Measurements from ENCODE around the gene C3orf18. TPM values are rescaled to one million over a fixed set of nuclear protein-coding genes. Genes with fewer than 3 reads are reported as not detected.

Gene C3orf18
- polyA plus RNA-seq, 1 of the 3 experiments (the other 2 are of a cell fraction) = 19.7 TPM

DNA sequence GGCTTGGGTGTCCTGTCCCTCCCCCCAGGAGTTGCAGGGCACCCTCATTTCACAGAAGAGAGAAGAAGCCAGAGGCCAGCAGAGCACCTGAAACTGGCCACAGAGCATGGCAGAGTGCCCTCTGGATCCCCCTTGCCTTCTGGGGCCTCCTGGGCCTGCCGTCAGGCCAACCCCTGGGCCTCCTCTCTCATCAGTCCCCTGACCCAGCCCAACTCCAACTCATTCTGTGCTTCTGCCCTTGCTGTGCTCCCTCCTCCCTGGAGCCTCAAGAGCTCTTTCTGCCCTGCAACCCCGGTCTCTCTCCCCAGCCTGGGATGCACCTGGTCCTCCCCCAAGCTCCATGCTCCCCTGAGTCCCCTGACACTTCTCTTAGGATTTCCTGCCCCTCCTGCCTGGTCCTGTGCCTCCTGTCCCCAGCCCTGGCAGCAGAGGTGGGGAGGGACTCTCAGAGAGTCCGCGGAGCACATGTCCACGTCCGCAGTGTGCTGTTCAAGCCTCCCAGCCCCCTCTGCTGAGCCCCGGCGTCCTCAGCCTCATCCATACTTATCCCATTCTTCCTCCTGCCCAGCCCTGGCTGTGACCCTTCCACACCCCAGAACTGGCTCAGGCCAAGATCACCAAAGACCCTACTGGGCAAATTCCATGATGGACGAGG is 33.6 kb downstream of the C3orf18 start:
- Histone ChIP-seq H3K4me3 (ENCODE audit: low read depth in 2 of 2, low read length in 1 of 2) (no peak overlapping the region), H3K79me2 (ENCODE audit: insufficient read depth) (no peaks in the 10 kb centered on the region), H4K20me1 (ENCODE audit: insufficient read depth) (no peaks in the 10 kb centered on the region), H3K9me2 (no peaks in the 10 kb centered on the region), H3F3A (replicated peaks; ENCODE audit: insufficient read depth) (no peaks in the 10 kb centered on the region), H3K36me3 (replicated peaks in 1 of 2; ENCODE audit: control insufficient read depth in 1 of 2, insufficient read depth in 2 of 2, low read length in 1 of 2) (no peaks in the 10 kb centered on the region), H3K9me3 (no peaks in the 10 kb centered on the region), H3K9ac (no peak overlapping the region), H3K27ac (ENCODE audit: low read depth in 2 of 2, low read length in 1 of 2) (no peak overlapping the region), H3K4me1 (ENCODE audit: control insufficient read depth in 1 of 2, insufficient read depth in 2 of 2, low read depth in 1 of 2, low read length in 1 of 2) (peaks cover 0 to 14% of the 10 kb centered on the region in 2 experiments; a peak in 1 of 4 replicates), H3K27me3 (ENCODE audit: insufficient read depth) (peaks cover 14% of the 10 kb centered on the region), H3K4me2 (no peak overlapping the region), H2AFZ (ENCODE audit: low read depth) (no peak overlapping the region)
- POLR2A ChIA-PET = no interaction called here
- CTCF ChIA-PET = interaction anchor here (0.7 to 22.6 kb wide), 5 partner anchors 9 to 101 kb away, joined by 3 to 499 read pairs (median 6); no protein-coding TSS in a partner anchor
- WGBS (ENCODE audit: low lambda C conversion rate) = 56% methylated on average over 9 of the region's 9 CpGs
- TF ChIP-seq FOXJ3 (CRISPR knock-in tag; IDR thresholded peaks at IDR 0.05) = no peak
- TF ChIP-seq, protein P1, sequence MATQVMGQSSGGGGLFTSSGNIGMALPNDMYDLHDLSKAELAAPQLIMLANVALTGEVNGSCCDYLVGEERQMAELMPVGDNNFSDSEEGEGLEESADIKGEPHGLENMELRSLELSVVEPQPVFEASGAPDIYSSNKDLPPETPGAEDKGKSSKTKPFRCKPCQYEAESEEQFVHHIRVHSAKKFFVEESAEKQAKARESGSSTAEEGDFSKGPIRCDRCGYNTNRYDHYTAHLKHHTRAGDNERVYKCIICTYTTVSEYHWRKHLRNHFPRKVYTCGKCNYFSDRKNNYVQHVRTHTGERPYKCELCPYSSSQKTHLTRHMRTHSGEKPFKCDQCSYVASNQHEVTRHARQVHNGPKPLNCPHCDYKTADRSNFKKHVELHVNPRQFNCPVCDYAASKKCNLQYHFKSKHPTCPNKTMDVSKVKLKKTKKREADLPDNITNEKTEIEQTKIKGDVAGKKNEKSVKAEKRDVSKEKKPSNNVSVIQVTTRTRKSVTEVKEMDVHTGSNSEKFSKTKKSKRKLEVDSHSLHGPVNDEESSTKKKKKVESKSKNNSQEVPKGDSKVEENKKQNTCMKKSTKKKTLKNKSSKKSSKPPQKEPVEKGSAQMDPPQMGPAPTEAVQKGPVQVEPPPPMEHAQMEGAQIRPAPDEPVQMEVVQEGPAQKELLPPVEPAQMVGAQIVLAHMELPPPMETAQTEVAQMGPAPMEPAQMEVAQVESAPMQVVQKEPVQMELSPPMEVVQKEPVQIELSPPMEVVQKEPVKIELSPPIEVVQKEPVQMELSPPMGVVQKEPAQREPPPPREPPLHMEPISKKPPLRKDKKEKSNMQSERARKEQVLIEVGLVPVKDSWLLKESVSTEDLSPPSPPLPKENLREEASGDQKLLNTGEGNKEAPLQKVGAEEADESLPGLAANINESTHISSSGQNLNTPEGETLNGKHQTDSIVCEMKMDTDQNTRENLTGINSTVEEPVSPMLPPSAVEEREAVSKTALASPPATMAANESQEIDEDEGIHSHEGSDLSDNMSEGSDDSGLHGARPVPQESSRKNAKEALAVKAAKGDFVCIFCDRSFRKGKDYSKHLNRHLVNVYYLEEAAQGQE (IDR thresholded peaks at IDR 0.05; ENCODE audit: low read depth, low read length) = no peak
- no peak for TF ChIP-seq RAD21 (IDR thresholded peaks at IDR 0.05; ENCODE audit: low read length)
- no peak for TF ChIP-seq GATA2 (CRISPR knock-in tag; IDR thresholded peaks at IDR 0.05)
- TF ChIP-seq, protein P2, sequence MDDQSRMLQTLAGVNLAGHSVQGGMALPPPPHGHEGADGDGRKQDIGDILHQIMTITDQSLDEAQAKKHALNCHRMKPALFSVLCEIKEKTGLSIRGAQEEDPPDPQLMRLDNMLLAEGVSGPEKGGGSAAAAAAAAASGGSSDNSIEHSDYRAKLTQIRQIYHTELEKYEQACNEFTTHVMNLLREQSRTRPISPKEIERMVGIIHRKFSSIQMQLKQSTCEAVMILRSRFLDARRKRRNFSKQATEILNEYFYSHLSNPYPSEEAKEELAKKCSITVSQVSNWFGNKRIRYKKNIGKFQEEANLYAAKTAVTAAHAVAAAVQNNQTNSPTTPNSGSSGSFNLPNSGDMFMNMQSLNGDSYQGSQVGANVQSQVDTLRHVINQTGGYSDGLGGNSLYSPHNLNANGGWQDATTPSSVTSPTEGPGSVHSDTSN (IDR thresholded peaks at IDR 0.05) = no peak
- DNase-seq = no peak

DNA sequence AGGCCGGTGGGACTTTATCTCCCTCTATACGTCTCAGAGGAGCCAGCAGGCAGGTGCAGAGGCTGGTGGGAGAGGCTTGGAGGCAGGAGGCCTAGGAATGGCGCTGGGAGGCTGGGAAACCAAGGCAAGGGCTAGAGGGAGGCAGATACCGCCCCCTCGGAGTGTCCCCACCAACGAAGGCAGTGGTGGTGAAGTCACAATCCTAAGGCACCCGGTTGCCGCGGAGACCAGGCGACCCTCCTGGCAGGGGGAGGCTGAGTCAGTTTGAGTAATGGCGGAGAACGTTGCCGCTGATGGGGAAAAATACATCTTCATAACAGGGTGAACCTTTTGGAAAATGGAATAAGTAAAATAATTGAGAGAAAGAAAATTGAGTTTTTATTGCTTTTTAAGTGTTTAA is 34.2 kb downstream of the C3orf18 start:
- no peaks in the 10 kb centered on the region for H3K79me2 ChIP-seq (ENCODE audit: insufficient read depth)

More for the DNA sequence above, 34.2 kb downstream of the C3orf18 start:
- no peak overlapping the region for H3K4me3 ChIP-seq (ENCODE audit: low read depth in 2 of 2, low read length in 1 of 2)
- ChIA-PET CTCF (interaction anchor here (1.7 kb wide), 2 partner anchors 10 to 17 kb away, joined by 5 to 10 read pairs; no protein-coding TSS in a partner anchor), POLR2A (no interaction called here)
- no peaks in the 10 kb centered on the region for H3K36me3 ChIP-seq (replicated peaks in 1 of 2; ENCODE audit: control insufficient read depth in 1 of 2, insufficient read depth in 2 of 2, low read length in 1 of 2)
- no peak overlapping the region for H3K27ac ChIP-seq (ENCODE audit: low read depth in 2 of 2, low read length in 1 of 2)
- DNase-seq = no peak
- peaks cover 0 to 14% of the 10 kb centered on the region in 2 experiments; a peak in 1 of 4 replicates for H3K4me1 ChIP-seq (ENCODE audit: control insufficient read depth in 1 of 2, insufficient read depth in 2 of 2, low read depth in 1 of 2, low read length in 1 of 2)
- no peaks in the 10 kb centered on the region for H4K20me1 ChIP-seq (ENCODE audit: insufficient read depth)
- no peak overlapping the region for H2AFZ ChIP-seq (ENCODE audit: low read depth)
- no peak overlapping the region for H3K4me2 ChIP-seq
- peaks cover 12% of the 10 kb centered on the region for H3K27me3 ChIP-seq (ENCODE audit: insufficient read depth)
- WGBS (ENCODE audit: low lambda C conversion rate) = 74% methylated on average over 13 of the region's 13 CpGs
- H3K9me3 ChIP-seq = no peaks in the 10 kb centered on the region
- no peaks in the 10 kb centered on the region for H3K9me2 ChIP-seq
- no peak for TF ChIP-seq EP300 (IDR thresholded peaks at IDR 0.05; ENCODE audit: borderline replicate concordance in 1 of 2, low read depth in 1 of 2, low read length in 1 of 2)
- TF ChIP-seq, protein P3, sequence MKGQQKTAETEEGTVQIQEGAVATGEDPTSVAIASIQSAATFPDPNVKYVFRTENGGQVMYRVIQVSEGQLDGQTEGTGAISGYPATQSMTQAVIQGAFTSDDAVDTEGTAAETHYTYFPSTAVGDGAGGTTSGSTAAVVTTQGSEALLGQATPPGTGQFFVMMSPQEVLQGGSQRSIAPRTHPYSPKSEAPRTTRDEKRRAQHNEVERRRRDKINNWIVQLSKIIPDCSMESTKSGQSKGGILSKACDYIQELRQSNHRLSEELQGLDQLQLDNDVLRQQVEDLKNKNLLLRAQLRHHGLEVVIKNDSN (IDR thresholded peaks at IDR 0.05; ENCODE audit: borderline replicate concordance, low read depth) = no peak
- TF ChIP-seq TCF12 (IDR thresholded peaks at IDR 0.05) = no peak
- no peak for TF ChIP-seq JUND (IDR thresholded peaks at IDR 0.05)
- TF ChIP-seq, protein P4, sequence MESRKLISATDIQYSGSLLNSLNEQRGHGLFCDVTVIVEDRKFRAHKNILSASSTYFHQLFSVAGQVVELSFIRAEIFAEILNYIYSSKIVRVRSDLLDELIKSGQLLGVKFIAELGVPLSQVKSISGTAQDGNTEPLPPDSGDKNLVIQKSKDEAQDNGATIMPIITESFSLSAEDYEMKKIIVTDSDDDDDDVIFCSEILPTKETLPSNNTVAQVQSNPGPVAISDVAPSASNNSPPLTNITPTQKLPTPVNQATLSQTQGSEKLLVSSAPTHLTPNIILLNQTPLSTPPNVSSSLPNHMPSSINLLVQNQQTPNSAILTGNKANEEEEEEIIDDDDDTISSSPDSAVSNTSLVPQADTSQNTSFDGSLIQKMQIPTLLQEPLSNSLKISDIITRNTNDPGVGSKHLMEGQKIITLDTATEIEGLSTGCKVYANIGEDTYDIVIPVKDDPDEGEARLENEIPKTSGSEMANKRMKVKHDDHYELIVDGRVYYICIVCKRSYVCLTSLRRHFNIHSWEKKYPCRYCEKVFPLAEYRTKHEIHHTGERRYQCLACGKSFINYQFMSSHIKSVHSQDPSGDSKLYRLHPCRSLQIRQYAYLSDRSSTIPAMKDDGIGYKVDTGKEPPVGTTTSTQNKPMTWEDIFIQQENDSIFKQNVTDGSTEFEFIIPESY (IDR thresholded peaks at IDR 0.05; ENCODE audit: borderline replicate concordance, low read depth) = no peak
- TF ChIP-seq SIN3A (IDR thresholded peaks at IDR 0.05; ENCODE audit: borderline replicate concordance, low read depth, low read length) = no peak
- H3K9ac ChIP-seq = no peak overlapping the region
- no peaks in the 10 kb centered on the region for H3F3A ChIP-seq (replicated peaks; ENCODE audit: insufficient read depth)
